H1 (cell line): ENCODE results near the gene IKZF3. TPM values are rescaled to one million over a fixed set of nuclear protein-coding genes. Genes with fewer than 3 reads are reported as not detected.

ENCODE experiments used
- CTCF ChIA-PET: fragments of 300-600 bp; sonication (Branson Sonifier 250); formaldehyde crosslinking; loops from one replicate; lab custom pipeline; 2021; ENCODE audit not compliant: partially characterized antibody; lab: Charles Lee
- POLR2A ChIA-PET: fragments of 300-600 bp; sonication (Branson Sonifier 250); formaldehyde crosslinking; loops from one replicate; lab custom pipeline; 2021; ENCODE audit warnings: inconsistent platforms; ENCODE audit not compliant: partially characterized antibody; lab: Charles Lee
- DNase-seq, 2 experiments: peaks; one replicate each; pipeline versions ENCODE4 v3.0.0 to v3.0.0-alpha.2; 2010 to 2022; ENCODE audit warnings: low spot score in 2 of 2, low read depth in 1 of 2, mixed read lengths in 1 of 2
- FAIRE-seq: peaks from 2 replicates; lab custom pipeline; 2011; peaks lifted over from hg19 to GRCh38; lab: Jason Lieb, UNC
- H2AFZ ChIP-seq: 2 replicates; pipeline ENCODE4 v1.8.1; 2012; ENCODE audit warnings: low read length, inconsistent platforms
- H2AK5ac ChIP-seq: 2 replicates; pipeline ENCODE4 v1.6.1; 2013; ENCODE audit warnings: low read depth, low read length
- H2BK120ac ChIP-seq: replicated peaks from 2 replicates; pipeline ENCODE3; 2013; ENCODE audit warnings: low read depth, low read length, inconsistent platforms
- H2BK12ac ChIP-seq: 2 replicates; pipeline ENCODE4 v1.6.1; 2013; ENCODE audit warnings: low read depth, low read length
- H2BK15ac ChIP-seq: 2 replicates; pipeline ENCODE4 v1.6.1; 2013; ENCODE audit warnings: low read length
- H2BK20ac ChIP-seq: 2 replicates; pipeline ENCODE4 v1.6.1; 2013; ENCODE audit warnings: low read length
- H2BK5ac ChIP-seq: 2 replicates; pipeline ENCODE4 v1.6.1; 2013; ENCODE audit warnings: low read depth, low read length
- H3K14ac ChIP-seq: 2 replicates; pipeline ENCODE4 v1.6.1; 2013; ENCODE audit warnings: inconsistent platforms; ENCODE audit not compliant: insufficient read length
- H3K18ac ChIP-seq: 2 replicates; pipeline ENCODE4 v1.6.1; 2013; ENCODE audit warnings: low read length; ENCODE audit errors: extremely low read depth
- H3K23ac ChIP-seq: 2 replicates; pipeline ENCODE4 v1.6.1; 2013; ENCODE audit warnings: inconsistent platforms; ENCODE audit not compliant: insufficient read length
- H3K23me2 ChIP-seq: 2 replicates; pipeline ENCODE4 v1.6.1; 2013; ENCODE audit warnings: low read depth, low read length
- H3K27ac ChIP-seq: 2 replicates; pipeline ENCODE4 v1.6.1; 2011; ENCODE audit warnings: low read depth, low read length, inconsistent platforms
- H3K27me3 ChIP-seq, 4 experiments: replicated peaks in 1 of 4; 1 replicate in 1 of 4; 2 replicates in 3 of 4; pipeline versions ENCODE4 v1.6.1 to v1.8.1; 2011 to 2013; ENCODE audit warnings: low read length in 3 of 4, mild to moderate bottlenecking in 3 of 4, inconsistent platforms in 2 of 4, mixed read lengths in 2 of 4, moderate library complexity in 1 of 4; ENCODE audit not compliant: control insufficient read depth in 3 of 4, insufficient read depth in 3 of 4; ENCODE audit errors: extremely low read depth in 1 of 4
- H3K36me3 ChIP-seq, 4 experiments: 2 replicates each; pipeline versions ENCODE4 v1.6.1 to v1.8.1; 2011 to 2013; ENCODE audit warnings: mild to moderate bottlenecking in 4 of 4, low read length in 3 of 4, moderate library complexity in 2 of 4, control low read depth in 1 of 4, inconsistent platforms in 1 of 4; ENCODE audit not compliant: insufficient read depth in 4 of 4, control insufficient read depth in 2 of 4
- H3K4ac ChIP-seq: replicated peaks from 2 replicates; pipeline ENCODE3; 2013; ENCODE audit warnings: low read length, low read depth, mixed read lengths, inconsistent platforms; ENCODE audit not compliant: insufficient read length
- H3K4me1 ChIP-seq, 4 experiments: replicated peaks in 1 of 4; 1 replicate in 1 of 4; 2 replicates in 3 of 4; pipeline versions ENCODE4 v1.6.1 to v1.8.1; 2011 to 2013; ENCODE audit warnings: low read length in 3 of 4, inconsistent platforms in 2 of 4, mixed read lengths in 1 of 4; ENCODE audit not compliant: insufficient read depth in 4 of 4, control insufficient read depth in 3 of 4
- H3K4me2 ChIP-seq, 2 experiments: 2 replicates each; pipeline versions ENCODE4 v1.6.1 to v1.8.1; 2011 to 2013; ENCODE audit warnings: low read depth in 2 of 2, low read length in 2 of 2, control low read depth in 1 of 2, inconsistent platforms in 1 of 2, mild to moderate bottlenecking in 1 of 2; ENCODE audit not compliant: insufficient read depth in 1 of 2
- H3K4me3 ChIP-seq, 4 experiments: fragments of 200-600, 300-600 bp in 1 of 4; sonication (generic), shearing (Covaris generic), sonication (Bioruptor Twin) in 1 of 4; 2 replicates each; pipeline versions ENCODE4 v1.5.1 to v1.8.1; 2011 to 2016; ENCODE audit warnings: low read length in 4 of 4, low read depth in 3 of 4, control low read depth in 2 of 4, inconsistent platforms in 2 of 4, mild to moderate bottlenecking in 2 of 4, mixed read lengths in 1 of 4, moderate library complexity in 1 of 4; ENCODE audit not compliant: insufficient read depth in 2 of 4; ENCODE audit errors: extremely low read depth in 1 of 4
- H3K56ac ChIP-seq: replicated peaks from 2 replicates; pipeline ENCODE3; 2013; ENCODE audit warnings: low read depth, mild to moderate bottlenecking, mixed read lengths, low read length, inconsistent platforms; ENCODE audit not compliant: insufficient read length
- H3K79me1 ChIP-seq: 2 replicates; pipeline ENCODE4 v1.6.1; 2013; ENCODE audit warnings: low read depth, low read length, control low read depth
- H3K79me2 ChIP-seq, 2 experiments: 2 replicates each; pipeline versions ENCODE4 v1.6.1 to v1.8.1; 2012 to 2013; ENCODE audit warnings: low read length in 2 of 2, mild to moderate bottlenecking in 2 of 2, inconsistent platforms in 1 of 2; ENCODE audit not compliant: insufficient read depth in 2 of 2, control insufficient read depth in 1 of 2
- H3K9ac ChIP-seq, 4 experiments: replicated peaks in 1 of 4; 1 replicate in 1 of 4; 2 replicates in 3 of 4; pipeline versions ENCODE4 v1.6.1 to v1.8.1; 2011 to 2013; ENCODE audit warnings: low read depth in 3 of 4, low read length in 3 of 4, control low read depth in 2 of 4, mild to moderate bottlenecking in 2 of 4, moderate library complexity in 2 of 4, inconsistent platforms in 1 of 4; ENCODE audit errors: extremely low read depth in 1 of 4
- H3K9me3 ChIP-seq, 2 experiments: 2 replicates each; pipeline versions ENCODE4 v1.6.1 to v1.8.1; 2012 to 2013; ENCODE audit warnings: mild to moderate bottlenecking in 2 of 2, moderate library complexity in 2 of 2, control low read depth in 1 of 2, inconsistent platforms in 1 of 2, low read depth in 1 of 2, low read length in 1 of 2, mixed read lengths in 1 of 2; ENCODE audit not compliant: insufficient read depth in 2 of 2
- H4K20me1 ChIP-seq, 2 experiments: replicated peaks in 1 of 2; 2 replicates each; pipeline versions ENCODE3 to v1.8.1; 2011 to 2013; ENCODE audit warnings: inconsistent platforms in 2 of 2, low read length in 2 of 2, mild to moderate bottlenecking in 1 of 2; ENCODE audit not compliant: insufficient read depth in 2 of 2, control insufficient read depth in 1 of 2
- H4K5ac ChIP-seq: 2 replicates; pipeline ENCODE4 v1.6.1; 2013; ENCODE audit warnings: low read length, low read depth, mixed read lengths, inconsistent platforms; ENCODE audit not compliant: insufficient read length
- H4K8ac ChIP-seq: 2 replicates; pipeline ENCODE4 v1.8.0; 2013; ENCODE audit warnings: mild to moderate bottlenecking, moderate library complexity, low read length, inconsistent platforms; ENCODE audit not compliant: insufficient read depth; ENCODE audit errors: extremely low read depth
- H4K91ac ChIP-seq: replicated peaks from 2 replicates; pipeline ENCODE3; 2013; ENCODE audit warnings: low read length, mixed read lengths, inconsistent platforms; ENCODE audit not compliant: insufficient read length
- GTF2F1 ChIP-seq: IDR thresholded peaks from 2 replicates; pipeline ENCODE4 v1.6.1; 2012; ENCODE audit warnings: low read depth, low read length, improper control_type of control experiment, borderline replicate concordance
- SRF ChIP-seq: IDR thresholded peaks from 2 replicates; pipeline ENCODE4 v1.6.1; 2011; ENCODE audit warnings: mild to moderate bottlenecking, low read depth, low read length, moderate library complexity
- TEAD4 ChIP-seq: IDR thresholded peaks from 2 replicates; pipeline ENCODE4 v1.6.1; 2012; ENCODE audit warnings: low read depth, low read length, inconsistent platforms, mixed read lengths
- WGBS, 2 experiments: shearing (Covaris generic) in 1 of 2; methylation state at CpG; one replicate each; pipeline versions ENCODE4 v1.1.6 to v1.1.7; 2013 to 2015; ENCODE audit warnings: low lambda C conversion rate in 2 of 2, mixed read lengths in 2 of 2, inconsistent platforms in 1 of 2, low coverage in 1 of 2, missing lambda C conversion rate in 1 of 2; ENCODE audit not compliant: insufficient replicate concordance in 2 of 2, insufficient coverage in 1 of 2, insufficient read length in 1 of 2; ENCODE audit errors: extremely low coverage in 1 of 2, missing lambda C conversion rate in 1 of 2; 5-methylcytosine and 5-hydroxymethylcytosine counted together
- polyA plus RNA-seq, 7 experiments: library from polyadenylated mRNA; depleted of rRNA in 3 of 7; stranded (reverse) in 5 of 7; unstranded in 2 of 7; fragments of >200 nt in 5 of 7; fragments of 200-250 nt in 2 of 7; gene quantifications; 1 replicate in 5 of 7; 2 replicates in 1 of 7; 4 replicates in 1 of 7; pipeline versions ENCODE4 v1.2.1 to v1.2.3, GENCODE V29; 2011 to 2013; ENCODE audit warnings: missing spikeins in 2 of 7, mixed read lengths in 2 of 7
- total RNA-seq: library from RNA; stranded (reverse); fragmentation: NEBNext Ultra II Directional; extraction: Animal tissue kit (Norgen Biotek cat#: 25700); gene quantifications from 2 replicates; pipeline ENCODE4 v1.2.1, GENCODE V29; 2021

The IKZF3 gene
- total and polyA plus RNA-seq, 2 of the 8 experiments (the other 6 are each of a cell fraction or from before 2014, with no cell fraction given), result 0.23 to 0.56 TPM

DNA sequence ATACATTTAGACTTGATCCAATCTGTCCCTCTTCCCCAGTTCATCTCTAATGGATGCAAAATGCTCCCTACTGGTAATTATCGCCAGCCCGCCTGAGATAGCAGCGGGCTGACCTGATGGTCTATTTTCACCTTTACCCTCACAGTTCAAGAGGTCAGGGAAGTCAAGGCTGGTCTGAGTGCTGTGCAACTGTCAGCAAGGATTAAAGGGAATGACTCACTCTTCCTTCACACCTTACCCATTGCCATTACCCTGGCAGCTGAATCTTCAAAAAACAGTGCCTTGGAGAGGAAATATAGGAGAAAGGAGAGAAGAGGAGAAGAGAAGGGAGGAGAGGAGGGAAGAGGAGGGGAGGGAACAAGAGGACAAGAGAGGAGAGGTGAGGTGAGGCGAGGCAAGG lies 90.1 kb downstream of the IKZF3 start:
- H3K4ac ChIP-seq, result no peak overlapping the region
- H3K18ac ChIP-seq, result no peak overlapping the region
- no peaks in the 10 kb centered on the region for H3K79me1 ChIP-seq
- no peak overlapping the region for H3K4me3 ChIP-seq
- TF ChIP-seq SRF (no peak), TEAD4 (no peak), GTF2F1 (no peak)
- H3K14ac ChIP-seq, result no peak overlapping the region
- H3K23me2 ChIP-seq, result no peaks in the 10 kb centered on the region
- no peak overlapping the region for H2BK20ac ChIP-seq
- no peaks in the 10 kb centered on the region for H3K9me3 ChIP-seq
- no peaks in the 10 kb centered on the region for H3K36me3 ChIP-seq
- H2BK120ac ChIP-seq, result no peak overlapping the region
- no peak for DNase-seq
- H3K9ac ChIP-seq, result no peak overlapping the region
- ChIA-PET POLR2A (no interaction called here), CTCF (no interaction called here)
- H4K20me1 ChIP-seq, result no peaks in the 10 kb centered on the region
- no peaks in the 10 kb centered on the region for H3K79me2 ChIP-seq
- H2BK5ac ChIP-seq, result no peak overlapping the region
- H3K23ac ChIP-seq, result no peak overlapping the region
- no peak overlapping the region for H3K27ac ChIP-seq
- H4K5ac ChIP-seq, result no peak overlapping the region
- no peak overlapping the region for H3K56ac ChIP-seq
- H3K4me2 ChIP-seq, result no peak overlapping the region
- H3K27me3 ChIP-seq, result no peaks in the 10 kb centered on the region
- no peaks in the 10 kb centered on the region; a peak in 1 of 7 replicates for H3K4me1 ChIP-seq
- WGBS, 2 experiments, result 90% methylated on average over 4 of the region's 4 CpGs; no CpG with 5 or more reads in 1 of the 2 experiments
- no peak overlapping the region for H2AK5ac ChIP-seq
- no peak overlapping the region for H2BK15ac ChIP-seq
- no peak overlapping the region for H2AFZ ChIP-seq
- no peak overlapping the region for H2BK12ac ChIP-seq
- no peak for FAIRE-seq
- H4K91ac ChIP-seq, result no peak overlapping the region
- no peak overlapping the region for H4K8ac ChIP-seq
